ENCODE measurements around the gene ZKSCAN7. TPM values are rescaled to one million over a fixed set of nuclear protein-coding genes. Genes with fewer than 3 reads are reported as not detected.

Gene ZKSCAN7
- total and polyA plus RNA-seq, 2 of the 13 experiments (the other 11 are each of a cell fraction or from before 2014, with no cell fraction given), result 2.3 to 3.8 TPM

GRCh38 chr3:44522494-44522933 is 32.5 kb upstream of the ZKSCAN7 start (continued):
- peak; percentile 42; the same call in 1 of the 2 replicates for TF ChIP-seq ARID5B (CRISPR knock-in tag; IDR thresholded peaks at IDR 0.05)
- TF ChIP-seq ZBTB10 (CRISPR knock-in tag; IDR thresholded peaks at IDR 0.05; ENCODE audit: borderline replicate concordance), result no peak
- peak; percentile 46 for TF ChIP-seq YY1 (IDR thresholded peaks at IDR 0.05; ENCODE audit: insufficient read depth, insufficient replicate concordance, low read depth, low read length)
- no peak for TF ChIP-seq ZNF503 (CRISPR knock-in tag; IDR thresholded peaks at IDR 0.05)
- TF ChIP-seq DMAP1 (CRISPR knock-in tag; IDR thresholded peaks at IDR 0.05), result peak; percentile 44; the same call in 1 of the 2 replicates
- 0 out of 2 replicates have a peak, but pooled peaks have one; percentile 21 for TF ChIP-seq ATF3 (CRISPR knock-in tag; IDR thresholded peaks at IDR 0.05)
- TF ChIP-seq NR2F6 (IDR thresholded peaks at IDR 0.05), result peak; percentile 89
- TF ChIP-seq NR2F6 (CRISPR knock-in tag; IDR thresholded peaks at IDR 0.05), result peak; percentile 88
- TF ChIP-seq PAX8 (CRISPR knock-in tag; IDR thresholded peaks at IDR 0.05; ENCODE audit: borderline replicate concordance), result no peak
- no peak for TF ChIP-seq ZNF496 (CRISPR knock-in tag; IDR thresholded peaks at IDR 0.05; ENCODE audit: insufficient replicate concordance)
- no peak for TF ChIP-seq HNF4A (CRISPR knock-in tag; IDR thresholded peaks at IDR 0.05)
- TF ChIP-seq HNF1A (IDR thresholded peaks at IDR 0.05; ENCODE audit: low read depth), result peak; percentile 76
- TF ChIP-seq HNF1A (CRISPR knock-in tag; IDR thresholded peaks at IDR 0.05; ENCODE audit: borderline replicate concordance), result peak; percentile 58; the same call in 1 of the 2 replicates
- 0 out of 2 replicates have a peak, but pooled peaks have one; percentile 21 for TF ChIP-seq SALL1 (CRISPR knock-in tag; IDR thresholded peaks at IDR 0.05)
- TF ChIP-seq MXD4 (CRISPR knock-in tag; IDR thresholded peaks at IDR 0.05), result no peak
- 0 out of 2 replicates have a peak, but pooled peaks have one; percentile 36 for TF ChIP-seq TRIM24 (CRISPR knock-in tag; IDR thresholded peaks at IDR 0.05)
- TF ChIP-seq ZNF264 (CRISPR knock-in tag; IDR thresholded peaks at IDR 0.05), result no peak
